GM18498 (cell line): ENCODE data around the gene GPD1L.
"Not testable (repeated sequence)": the region's sequence is repeated elsewhere in the genome, so short reads cannot be mapped to it uniquely, and the experiment has no call there.

Source experiments
- ATAC-seq: cut with Tn5 transposase; IDR thresholded peaks from one replicate; pipeline ENCODE4 v1.9.1; 2021; ENCODE audit warnings: mild to moderate bottlenecking, moderate library complexity; ENCODE audit not compliant: unreplicated experiment

The GPD1L gene

DNA sequence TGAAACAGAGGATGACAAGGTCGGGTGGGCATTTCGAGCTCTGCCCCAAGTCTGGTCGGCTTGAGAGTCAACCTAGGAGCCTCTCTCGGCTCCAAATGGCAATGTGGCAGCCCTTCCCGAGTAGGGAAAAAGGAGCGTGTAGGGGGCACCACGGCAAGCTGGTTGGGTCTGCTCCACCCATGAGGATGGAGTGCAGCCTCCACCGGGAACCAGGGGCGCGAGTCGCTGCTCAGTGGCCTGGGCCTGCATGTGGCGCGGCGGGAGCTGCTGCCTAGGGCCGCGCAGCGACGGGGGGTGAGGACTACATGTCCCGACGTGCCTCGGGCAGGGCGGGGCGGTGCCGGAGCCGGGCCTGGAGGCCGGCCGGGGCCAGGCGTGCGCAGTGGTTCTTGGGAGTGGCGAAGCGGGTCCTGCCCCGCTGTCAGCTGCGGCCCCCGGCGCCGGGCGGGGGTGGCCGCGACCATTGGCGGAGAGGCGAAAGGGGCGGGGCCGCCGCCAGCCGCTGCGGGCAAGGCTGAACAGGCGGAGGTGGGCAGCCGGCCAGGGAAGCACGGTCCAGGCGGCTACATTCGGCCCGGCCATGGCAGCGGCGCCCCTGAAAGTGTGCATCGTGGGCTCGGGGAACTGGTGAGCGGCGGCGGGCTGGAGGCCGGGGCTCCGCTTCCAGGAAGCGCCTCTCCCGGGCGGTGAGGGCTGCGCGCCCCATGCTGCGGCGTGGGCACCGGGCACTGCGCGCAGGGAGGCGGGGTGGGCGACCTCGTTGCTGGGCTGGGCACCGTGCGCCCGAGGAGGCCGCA, at the start of gene GPD1L:
GPD1L (plus strand) TSS at position 489 of the 797 bp plus-strand sequence; CDS start at position 581, 92 bp downstream.
- peak; percentile 99 for ATAC-seq

DNA sequence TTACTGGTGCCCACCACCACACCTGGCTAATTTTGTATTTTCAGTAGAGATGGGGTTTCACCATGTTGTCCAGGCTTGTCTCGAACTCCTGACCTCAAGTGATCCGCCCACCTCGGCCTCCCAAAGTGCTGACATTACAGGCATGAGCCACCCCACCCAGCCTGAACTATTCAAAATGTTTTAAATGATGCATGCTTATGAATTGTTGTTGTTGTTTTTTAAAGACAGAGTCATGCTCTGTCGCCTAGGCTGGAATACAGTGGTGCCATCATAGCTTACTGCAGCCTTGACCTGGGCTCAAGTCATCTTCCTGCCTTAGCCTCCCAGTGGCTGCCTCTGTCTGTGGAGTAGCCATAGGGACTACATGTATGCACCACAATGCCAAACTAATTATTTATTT, 48.0 kb upstream of the GPD1L start:
- ATAC-seq, result not testable (repeated sequence)

DNA sequence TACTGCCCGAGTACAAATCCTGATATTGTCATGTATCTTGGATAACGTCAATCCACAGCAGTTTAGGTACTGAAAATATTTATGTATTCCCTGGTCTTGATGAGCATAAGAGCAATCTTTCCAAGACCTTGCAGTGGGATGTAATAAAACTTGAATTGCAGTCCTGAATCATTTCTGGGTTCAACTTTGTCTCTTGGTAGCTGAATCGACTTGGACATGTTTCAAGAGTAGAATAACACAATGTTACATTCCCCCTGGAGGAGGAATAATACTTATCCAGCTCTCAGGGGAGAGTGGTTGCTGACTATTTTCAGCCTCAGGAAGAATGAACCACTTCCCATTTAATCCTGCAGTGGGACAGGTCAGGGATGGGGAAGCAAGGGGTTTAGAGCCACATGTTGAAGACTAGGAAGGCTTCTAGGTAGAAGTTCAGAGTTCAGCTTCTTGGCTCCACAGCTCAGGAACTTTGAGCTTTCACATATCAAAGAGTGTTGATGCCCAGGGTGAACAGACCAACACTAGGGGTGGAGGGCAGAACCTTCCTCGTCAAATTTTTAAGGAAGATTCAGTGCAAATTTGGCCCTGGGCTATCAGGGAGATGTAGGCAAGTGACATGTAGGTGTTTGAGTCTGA, 43.4 kb upstream of the GPD1L start:
- ATAC-seq, result no peak

DNA sequence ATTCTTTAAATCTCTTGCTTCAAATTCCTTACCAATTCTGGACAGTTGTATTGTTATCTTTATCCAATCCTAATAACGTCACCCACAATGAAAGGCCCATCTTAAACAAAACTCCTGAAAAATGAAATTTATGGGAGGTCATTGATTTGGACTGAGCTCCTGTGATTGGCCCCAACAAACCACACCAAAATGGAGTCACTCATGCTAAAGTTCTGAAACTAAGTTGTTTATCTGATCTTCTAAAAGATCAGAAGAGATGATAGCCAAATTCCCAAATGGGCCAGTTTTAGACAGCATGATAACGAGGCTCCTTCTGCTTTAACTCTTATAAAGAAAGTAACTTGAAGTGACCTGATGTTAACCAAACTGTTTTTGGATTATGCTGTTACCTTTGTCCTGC, 39.7 kb upstream of the GPD1L start:
- ATAC-seq, result no peak

DNA sequence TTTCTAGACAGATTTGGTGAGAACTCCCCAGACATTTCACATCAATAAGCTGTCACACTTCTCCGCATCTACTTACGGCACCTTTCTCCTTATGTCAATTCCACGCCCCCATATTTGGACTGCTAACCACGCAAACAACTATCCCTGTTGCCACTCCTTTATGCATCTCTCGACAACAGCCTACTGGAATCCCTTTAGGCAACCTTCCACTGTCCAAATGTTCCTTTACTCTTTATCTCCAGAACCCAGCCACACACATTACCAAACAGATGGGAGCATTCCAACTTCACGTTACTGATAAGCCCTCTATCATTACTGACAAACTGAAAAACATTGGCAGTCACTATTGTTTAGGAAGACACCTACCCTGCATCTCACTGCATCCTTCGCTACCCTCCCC, 32.2 kb upstream of the GPD1L start:
- ATAC-seq, result not testable (repeated sequence)

DNA sequence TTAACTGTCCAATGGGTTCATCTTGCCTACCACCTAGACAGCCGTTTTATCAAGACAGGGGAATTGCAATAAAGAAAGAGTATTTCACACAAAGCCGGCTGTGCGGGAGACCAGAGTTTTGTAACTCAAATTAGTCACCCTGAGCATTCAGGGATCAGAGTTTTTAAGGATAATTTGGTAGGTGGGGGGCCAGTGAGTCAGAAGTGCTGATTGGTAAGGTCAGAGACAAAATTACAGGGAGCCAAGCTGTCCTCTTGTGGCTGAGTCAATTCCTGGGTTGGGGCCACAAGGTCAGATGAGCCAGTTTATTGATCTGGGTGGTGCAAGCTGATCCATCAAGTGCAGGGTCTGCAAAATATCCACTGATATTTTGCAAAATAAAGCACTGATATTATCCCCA, 29.9 kb upstream of the GPD1L start:
- ATAC-seq, result no peak

DNA sequence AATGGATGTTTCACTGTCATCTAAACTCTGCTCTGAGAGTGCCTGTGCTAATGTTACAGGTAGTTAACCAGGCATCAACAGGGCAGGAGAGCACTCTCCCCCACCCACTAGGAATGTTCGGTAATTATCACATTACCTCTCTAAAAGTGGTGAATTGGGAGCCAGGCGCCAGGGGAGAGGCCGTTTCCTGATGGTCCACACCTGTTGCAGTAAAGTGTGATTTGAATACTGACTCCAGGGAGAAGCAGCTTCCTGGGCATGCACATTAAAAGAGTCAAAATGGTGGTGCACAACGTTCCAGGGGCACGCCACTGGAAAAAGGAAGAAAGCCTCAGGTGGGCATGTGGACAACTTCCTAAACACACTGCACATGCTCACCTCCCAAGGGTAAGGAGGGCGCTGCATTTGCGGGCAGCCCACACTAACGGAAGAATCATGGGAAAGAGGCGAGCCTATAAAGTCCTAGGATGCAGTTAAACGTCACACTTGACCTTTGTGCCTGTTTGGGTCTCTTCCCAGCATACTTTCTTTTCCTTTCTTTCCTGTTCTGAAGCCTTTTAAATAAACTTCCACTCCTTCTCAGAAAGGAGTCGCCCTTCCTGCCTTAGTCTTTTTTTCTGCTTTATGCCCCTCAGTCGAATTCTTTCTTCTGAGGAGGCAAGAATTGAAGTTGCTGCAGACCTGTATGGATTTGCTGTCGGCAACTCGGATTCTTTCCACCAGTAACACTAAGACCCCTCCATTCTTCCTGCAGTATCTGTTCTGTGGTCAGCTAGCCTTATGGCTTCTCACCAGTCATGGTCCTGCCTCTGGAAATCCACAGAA, 28.9 kb upstream of the GPD1L start:
- ATAC-seq, result no peak

DNA sequence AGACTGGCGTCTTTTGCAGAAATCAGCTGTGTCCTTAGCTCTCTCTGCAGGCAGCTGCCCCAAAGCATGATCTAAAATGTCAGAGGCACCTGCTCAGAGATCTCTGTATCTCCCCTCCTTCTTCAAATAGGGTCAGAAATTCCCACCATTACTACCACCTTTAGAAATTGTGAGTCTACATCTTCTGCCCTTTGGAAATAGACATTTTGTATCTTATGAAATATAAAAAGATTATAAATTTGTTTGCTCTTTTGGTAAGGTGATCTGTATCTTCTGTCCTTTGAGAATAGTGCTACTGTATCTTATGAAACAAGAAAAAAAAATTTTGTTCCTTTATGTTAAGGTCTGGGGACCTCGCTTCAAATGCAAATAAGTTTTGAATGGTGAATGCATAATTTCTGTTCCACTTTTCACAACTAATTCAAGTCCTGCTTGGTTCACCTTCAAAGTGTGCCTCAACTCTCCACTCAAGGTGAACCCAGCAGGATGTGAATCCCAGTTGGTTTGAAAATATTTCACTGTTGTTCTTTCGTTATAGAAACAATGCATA, 28.3 kb upstream of the GPD1L start:
- no peak for ATAC-seq

DNA sequence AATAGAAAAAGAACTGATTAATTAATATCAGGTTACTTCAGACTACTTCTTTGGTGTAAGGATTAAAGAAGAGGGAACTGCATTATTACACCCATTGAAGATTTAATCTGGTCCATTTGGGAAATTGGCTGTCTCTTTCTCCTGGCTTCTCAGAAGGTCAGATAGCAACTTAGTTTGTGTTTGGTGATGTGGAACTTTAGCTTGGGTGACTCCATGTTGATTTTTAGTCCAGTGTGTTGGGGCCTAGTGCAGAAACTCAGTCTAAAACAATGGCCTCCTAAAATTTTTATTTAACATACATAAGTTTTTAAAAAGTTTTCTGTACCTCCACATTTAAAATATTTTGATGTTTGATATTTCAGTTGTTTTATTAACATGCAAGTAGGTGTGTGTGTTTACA, 27.6 kb upstream of the GPD1L start:
- ATAC-seq, result no peak

DNA sequence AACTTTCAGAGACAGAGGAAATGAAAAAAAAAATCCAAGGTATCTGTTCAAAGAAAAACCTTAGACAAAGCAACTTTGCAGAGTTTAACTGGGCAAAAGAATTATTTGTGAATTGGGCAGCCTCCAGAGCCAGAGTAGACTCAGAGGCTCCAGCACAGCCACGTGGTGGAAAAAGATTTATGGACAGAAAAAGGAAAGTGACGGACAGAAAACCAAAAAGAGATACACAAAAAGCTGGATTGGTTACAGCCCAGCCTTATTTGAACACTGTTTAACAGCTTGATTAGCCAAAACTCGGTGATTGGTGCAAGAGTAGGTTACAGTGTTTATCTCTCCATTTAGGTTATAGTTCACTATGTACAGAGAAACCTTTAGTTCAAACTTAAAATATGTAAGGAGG, 23.7 kb upstream of the GPD1L start:
- no peak for ATAC-seq

DNA sequence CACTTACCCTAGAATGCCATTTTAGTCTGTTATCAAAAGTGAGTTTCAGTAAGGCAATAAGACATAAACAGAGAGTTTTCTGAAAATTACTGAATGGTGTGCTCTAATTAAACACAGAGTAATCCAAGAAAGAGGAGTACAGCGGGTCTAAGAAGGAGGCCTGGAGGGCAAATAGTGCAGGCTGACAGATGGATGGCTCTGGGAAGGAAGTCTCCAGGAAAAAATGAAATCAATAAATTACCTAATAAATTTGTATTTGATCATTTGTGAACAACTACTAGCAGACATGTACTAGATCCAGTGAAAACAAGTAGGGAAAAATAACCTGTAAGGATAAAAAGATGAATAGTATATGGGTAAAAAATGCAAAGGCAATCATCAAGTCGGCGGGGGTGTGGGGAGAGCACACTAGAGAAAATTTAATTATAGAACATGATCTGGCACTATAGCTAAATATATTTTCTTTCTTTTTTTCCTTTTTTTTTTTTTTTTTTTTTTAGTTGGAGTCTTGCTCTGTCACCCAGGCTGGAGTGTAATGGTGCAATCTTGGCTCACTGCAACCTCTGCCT, 22.6 kb upstream of the GPD1L start:
- ATAC-seq, result no peak

DNA sequence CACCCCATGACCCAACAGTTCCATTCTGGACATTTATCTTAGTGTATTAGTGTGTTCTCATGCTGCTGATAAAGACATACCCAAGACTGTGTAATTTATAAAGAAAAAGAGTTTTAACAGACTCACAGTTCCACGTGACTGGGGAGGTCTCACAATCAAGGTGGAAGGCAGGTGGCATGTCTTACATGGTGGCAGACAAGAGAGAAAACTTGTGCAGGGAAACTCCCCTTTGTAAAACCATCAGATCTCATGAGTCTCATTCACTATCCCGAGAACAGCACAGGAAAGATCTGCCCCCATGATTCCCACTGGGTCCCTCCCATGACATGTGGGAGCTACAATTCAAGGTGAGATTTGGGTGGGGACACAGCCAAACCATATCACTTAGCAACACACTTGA, 21.6 kb upstream of the GPD1L start:
- ATAC-seq, result no peak

DNA sequence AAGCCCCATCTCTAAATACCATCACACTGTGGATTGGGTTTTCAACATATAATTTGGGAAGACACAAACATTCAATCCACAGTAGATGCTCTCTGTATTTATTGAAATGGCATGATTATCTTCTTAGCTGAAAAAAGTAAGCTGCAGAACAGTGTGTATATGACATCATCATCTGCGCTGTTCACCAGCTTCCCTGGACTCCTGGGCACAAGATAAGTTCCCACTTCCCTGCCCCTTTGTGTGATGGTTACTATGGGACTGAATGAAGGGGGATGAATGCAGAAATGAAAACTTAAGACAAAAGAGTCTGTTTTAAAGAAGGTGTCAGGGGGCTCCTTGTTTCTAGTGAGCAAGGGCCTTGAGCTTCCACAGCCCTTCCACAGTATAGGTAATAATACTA, 20.0 kb upstream of the GPD1L start:
- ATAC-seq, result no peak

DNA sequence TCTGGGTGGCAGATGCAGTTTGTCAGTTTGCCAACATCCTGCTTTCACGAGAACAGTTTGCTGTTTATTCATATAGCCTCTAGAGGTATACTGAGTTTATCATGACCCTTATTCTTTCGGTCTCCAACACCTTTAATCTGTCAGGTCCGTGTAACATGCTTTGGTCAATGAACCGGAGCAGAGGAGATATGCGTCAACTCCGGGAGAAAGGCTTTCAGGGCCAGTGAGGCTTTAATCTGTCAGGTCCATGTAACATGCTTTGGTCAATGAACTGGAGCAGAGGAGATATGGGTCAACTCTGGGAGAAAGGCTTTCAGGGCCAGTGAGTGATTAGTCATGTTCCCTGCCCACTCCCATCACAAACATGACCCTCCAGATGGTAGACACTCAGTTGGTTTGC, 16.9 kb upstream of the GPD1L start:
- ATAC-seq, result no peak

DNA sequence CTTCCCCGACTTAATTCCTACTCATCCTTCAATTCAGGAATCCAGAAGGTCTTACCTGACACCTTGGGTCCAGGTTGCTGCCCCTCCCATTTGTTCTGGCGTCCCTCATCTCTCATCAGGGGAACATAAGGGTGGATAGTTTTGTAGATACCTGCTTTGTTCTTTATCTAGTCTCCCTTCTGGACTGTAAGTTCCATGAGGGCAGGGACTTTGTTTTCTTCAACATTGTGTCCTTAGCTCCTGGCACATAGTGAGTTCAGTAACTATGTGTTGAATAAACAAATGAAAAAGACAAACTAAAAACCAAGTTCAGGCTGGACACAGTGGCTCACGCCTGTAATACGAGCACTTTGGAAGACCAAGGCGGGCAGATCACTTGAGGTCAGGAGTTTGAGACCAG, 13.2 kb upstream of the GPD1L start:
- no peak for ATAC-seq

DNA sequence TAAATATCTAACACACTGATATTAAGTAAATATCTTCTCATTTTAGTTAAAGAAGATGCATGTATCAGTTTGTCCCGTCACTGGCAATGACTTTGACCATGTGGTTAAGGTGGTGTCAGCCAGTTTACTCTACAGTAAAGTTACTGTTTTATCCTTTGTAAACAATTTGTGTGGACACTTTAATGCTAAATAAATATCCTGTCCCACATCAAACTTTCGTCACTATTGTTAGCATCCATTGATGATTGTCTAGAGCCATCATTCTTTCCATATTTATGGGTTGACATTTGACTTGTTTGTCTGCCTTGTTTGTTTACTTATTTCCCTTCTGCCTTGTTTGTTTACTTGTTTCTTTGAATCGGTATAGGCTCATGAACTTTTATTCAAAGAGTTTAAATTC, 11.0 kb upstream of the GPD1L start:
- ATAC-seq, result no peak

DNA sequence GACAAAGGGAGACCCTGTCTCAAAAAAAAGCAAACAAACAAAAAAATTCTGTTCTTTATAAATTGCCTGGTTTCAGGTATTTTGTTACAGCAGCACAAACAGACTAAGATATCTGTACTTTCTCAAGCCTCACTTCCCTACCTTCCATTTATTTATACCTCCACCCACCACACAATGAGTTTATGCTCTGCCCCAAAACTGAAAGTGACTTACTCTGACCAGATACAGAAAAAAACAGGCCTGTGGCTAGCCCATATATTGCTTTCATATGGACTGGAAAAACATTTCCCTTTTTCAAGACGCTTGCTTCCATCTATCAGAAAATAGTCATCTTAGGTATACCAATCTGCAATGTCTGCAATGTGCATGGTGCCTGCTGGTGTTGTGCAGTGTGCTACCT, 8.7 kb upstream of the GPD1L start:
- ATAC-seq, result no peak

DNA sequence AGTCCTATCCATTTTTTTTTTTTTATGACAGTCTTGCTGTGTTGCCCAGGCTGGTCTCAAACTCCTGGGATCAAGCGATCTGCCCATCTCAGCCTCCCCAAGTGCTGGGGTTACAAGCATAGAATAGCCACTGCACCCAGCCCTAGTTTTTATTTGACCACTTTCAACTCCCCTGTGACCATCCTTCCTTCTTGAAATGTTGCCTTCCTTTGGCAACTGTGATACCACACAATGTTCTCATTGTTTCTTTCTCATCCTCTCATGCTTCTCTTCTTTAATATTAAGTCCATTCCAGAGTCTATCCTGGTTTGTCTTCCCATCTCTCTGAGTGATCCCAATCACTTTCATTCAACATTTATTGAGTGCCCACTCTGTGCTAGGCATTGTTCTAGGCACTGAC, 7.9 kb upstream of the GPD1L start:
- no peak for ATAC-seq

DNA sequence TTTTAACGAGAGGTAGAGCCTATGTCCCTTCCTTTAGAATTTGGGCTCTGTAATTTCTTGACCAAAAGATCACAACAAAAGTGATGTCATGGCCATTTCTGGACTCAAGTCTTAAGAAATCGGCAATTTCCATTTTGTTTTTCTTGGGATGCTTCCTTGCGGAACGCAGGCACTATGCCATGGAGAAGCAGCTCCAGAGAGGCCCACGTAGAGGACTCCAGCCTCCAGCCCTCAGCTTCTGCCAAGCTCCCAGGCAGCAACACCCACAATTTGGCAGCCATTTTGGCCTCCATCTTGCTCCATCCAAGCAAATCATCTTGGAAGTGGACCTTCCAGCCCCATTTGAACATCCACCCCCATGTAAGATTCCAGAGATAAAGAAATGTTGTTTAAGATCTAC, 6.0 kb upstream of the GPD1L start:
- no peak for ATAC-seq

DNA sequence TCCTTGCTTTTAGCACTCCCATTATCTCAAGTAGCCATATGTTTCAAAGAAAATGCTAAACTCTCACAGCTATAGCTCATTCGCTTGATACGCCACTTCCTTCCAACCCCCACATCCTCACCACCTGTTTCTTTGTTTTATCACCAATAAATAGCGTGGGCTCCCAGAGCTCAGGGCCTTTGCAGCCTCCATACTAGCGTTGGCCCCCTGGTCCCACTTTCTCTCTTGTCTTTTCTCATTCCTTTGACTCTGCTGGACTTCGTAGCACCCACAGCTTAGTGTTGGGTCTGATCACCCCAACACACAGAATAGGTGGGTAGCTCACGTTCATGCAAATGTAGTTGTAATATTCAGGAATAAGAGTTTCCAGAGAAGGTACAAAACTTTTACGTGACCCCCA, 4.1 kb upstream of the GPD1L start:
- ATAC-seq, result no peak

DNA sequence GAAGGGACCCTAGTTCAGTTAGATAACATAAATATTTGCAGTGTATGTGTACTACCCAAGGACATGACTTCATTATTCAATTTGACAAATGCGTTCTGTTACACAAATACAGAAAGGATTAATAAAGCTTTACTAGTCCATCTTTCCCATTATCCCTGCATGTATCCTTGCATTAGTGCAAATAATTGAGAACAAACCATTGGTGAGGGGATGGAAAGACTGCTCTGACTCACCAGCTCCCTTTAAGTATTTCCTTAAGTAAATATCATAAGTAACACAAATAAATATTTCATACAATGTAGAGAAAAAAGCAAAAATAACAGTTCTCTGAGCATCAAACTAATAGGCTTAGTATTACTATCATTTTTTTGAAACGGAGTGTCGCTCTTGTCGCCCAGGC, 1.9 kb upstream of the GPD1L start:
- no peak for ATAC-seq
